ENCODE data around the gene PPP1R16B.

The PPP1R16B gene

GRCh38 chr20:38897267-38897666 lies 91.8 kb downstream of the PPP1R16B start:
- no peak overlapping the region for H3K27ac ChIP-seq (ENCODE audit: low read depth, low read length)
- no peaks in the 10 kb centered on the region for H4K20me1 ChIP-seq (ENCODE audit: control insufficient read depth, insufficient read depth, low read depth, low read length)
- H3K9me2 ChIP-seq (replicated peaks; ENCODE audit: control insufficient read depth, low read length), result no peaks in the 10 kb centered on the region
- H3K36me3 ChIP-seq (ENCODE audit: control insufficient read depth, low read length), result peaks cover 76% of the 10 kb centered on the region
- peaks cover 33% of the 10 kb centered on the region for H3K4me1 ChIP-seq (ENCODE audit: control insufficient read depth, low read length)
- H3K27me3 ChIP-seq (ENCODE audit: control insufficient read depth, low read length), result no peaks in the 10 kb centered on the region
- H3F3A ChIP-seq (ENCODE audit: control insufficient read depth, insufficient read depth), result peaks cover 13% of the 10 kb centered on the region
- no peaks in the 10 kb centered on the region for H3K9me3 ChIP-seq (ENCODE audit: control insufficient read depth, insufficient read depth, low read length)
- no peak overlapping the region for H3K4me3 ChIP-seq (ENCODE audit: low read length)
- TF ChIP-seq EZH2phosphoT487 (IDR thresholded peaks at IDR 0.05; ENCODE audit: borderline replicate concordance, low read length) (no peak), CTCF (IDR thresholded peaks at IDR 0.05; ENCODE audit: low read depth, low read length, poor library complexity, severe bottlenecking) (no peak)
- no peak overlapping the region for H3K4me2 ChIP-seq (ENCODE audit: low read length)
- peaks cover 9% of the 10 kb centered on the region for H3K79me2 ChIP-seq (ENCODE audit: control insufficient read depth, low read length)

GRCh38 chr20:38900606-38901005 lies 95.1 kb downstream of the PPP1R16B start:
- Histone ChIP-seq H3K4me1 (ENCODE audit: control insufficient read depth, low read length) (peaks cover under 1% of the 10 kb centered on the region; the same call in 1 of the 2 replicates), H3K9me2 (replicated peaks; ENCODE audit: control insufficient read depth, low read length) (no peaks in the 10 kb centered on the region), H3K79me2 (ENCODE audit: control insufficient read depth, low read length) (no peaks in the 10 kb centered on the region; the same call in 1 of the 2 replicates), H3K36me3 (ENCODE audit: control insufficient read depth, low read length) (peaks cover 88% of the 10 kb centered on the region), H3K4me2 (ENCODE audit: low read length) (no peak overlapping the region), H4K20me1 (ENCODE audit: control insufficient read depth, insufficient read depth, low read depth, low read length) (no peaks in the 10 kb centered on the region), H3K9me3 (ENCODE audit: control insufficient read depth, insufficient read depth, low read length) (no peaks in the 10 kb centered on the region), H3K27me3 (ENCODE audit: control insufficient read depth, low read length) (no peaks in the 10 kb centered on the region), H3K4me3 (ENCODE audit: low read length) (no peak overlapping the region), H3K27ac (ENCODE audit: low read depth, low read length) (no peak overlapping the region), H3F3A (ENCODE audit: control insufficient read depth, insufficient read depth) (no peaks in the 10 kb centered on the region)
- TF ChIP-seq EZH2phosphoT487 (IDR thresholded peaks at IDR 0.05; ENCODE audit: borderline replicate concordance, low read length), result no peak
- no peak for TF ChIP-seq CTCF (IDR thresholded peaks at IDR 0.05; ENCODE audit: low read depth, low read length, poor library complexity, severe bottlenecking)

- no peaks in the 10 kb centered on the region for H3K9me2 ChIP-seq (replicated peaks; ENCODE audit: control insufficient read depth, low read length)
- no peaks in the 10 kb centered on the region for H3K27me3 ChIP-seq (ENCODE audit: control insufficient read depth, low read length)
- no peak overlapping the region for H3K4me3 ChIP-seq (ENCODE audit: low read length)
- no peaks in the 10 kb centered on the region; the same call in 1 of the 2 replicates for H3K79me2 ChIP-seq (ENCODE audit: control insufficient read depth, low read length)
- no peaks in the 10 kb centered on the region for H4K20me1 ChIP-seq (ENCODE audit: control insufficient read depth, insufficient read depth, low read depth, low read length)
- H3K4me2 ChIP-seq (ENCODE audit: low read length), result no peak overlapping the region
- TF ChIP-seq CTCF (IDR thresholded peaks at IDR 0.05; ENCODE audit: low read depth, low read length, poor library complexity, severe bottlenecking), result no peak
- TF ChIP-seq EZH2phosphoT487 (IDR thresholded peaks at IDR 0.05; ENCODE audit: borderline replicate concordance, low read length), result no peak
- H3K27ac ChIP-seq (ENCODE audit: low read depth, low read length), result no peak overlapping the region
- H3F3A ChIP-seq (ENCODE audit: control insufficient read depth, insufficient read depth), result no peaks in the 10 kb centered on the region
- H3K9me3 ChIP-seq (ENCODE audit: control insufficient read depth, insufficient read depth, low read length), result no peaks in the 10 kb centered on the region
- no peaks in the 10 kb centered on the region for H3K4me1 ChIP-seq (ENCODE audit: control insufficient read depth, low read length)
- peaks cover 90% of the 10 kb centered on the region for H3K36me3 ChIP-seq (ENCODE audit: control insufficient read depth, low read length)
Observed at GRCh38 chr20:38902601-38903000, 97.1 kb downstream of the PPP1R16B start.
